Skeletal muscle tissue (tissue), 4 donors: ENCODE data around the gene DPYD. TPM values are rescaled to one million over a fixed set of nuclear protein-coding genes. Genes with fewer than 3 reads are reported as not detected.

Source experiments
- H3K27ac ChIP-seq: one replicate; pipeline ENCODE4 v1.7.0; 2013; ENCODE audit warnings: mild to moderate bottlenecking, low read depth, low read length, inconsistent platforms
- H3K27me3 ChIP-seq, 3 donors: one replicate each; pipeline ENCODE4 v1.7.0; 2013; ENCODE audit warnings: low read length in 3 of 3; ENCODE audit not compliant: control insufficient read depth in 3 of 3, insufficient read depth in 3 of 3
- H3K36me3 ChIP-seq, 3 donors: one replicate each; pipeline ENCODE4 v1.7.0; 2013; ENCODE audit warnings: low read length in 3 of 3; ENCODE audit not compliant: control insufficient read depth in 3 of 3, insufficient read depth in 3 of 3
- H3K4me1 ChIP-seq, 3 donors: one replicate each; pipeline ENCODE4 v1.7.0; 2013; ENCODE audit warnings: low read length in 3 of 3, mild to moderate bottlenecking in 3 of 3; ENCODE audit not compliant: control insufficient read depth in 3 of 3, insufficient read depth in 3 of 3
- H3K4me3 ChIP-seq, 3 donors: one replicate each; pipeline ENCODE4 v1.7.0; 2013; ENCODE audit warnings: low read length in 3 of 3
- H3K9ac ChIP-seq, 3 donors: one replicate each; pipeline ENCODE4 v1.7.0; 2013; ENCODE audit warnings: low read length in 3 of 3, mild to moderate bottlenecking in 3 of 3, moderate library complexity in 2 of 3, low read depth in 1 of 3
- H3K9me3 ChIP-seq, 3 donors: one replicate each; pipeline ENCODE4 v1.7.0; 2013; ENCODE audit warnings: low read length in 3 of 3; ENCODE audit not compliant: control insufficient read depth in 3 of 3
- total RNA-seq: library from RNA; depleted of rRNA; stranded (reverse); fragments of >200 nt; gene quantifications from one replicate; pipeline ENCODE4 v1.2.3, GENCODE V29; 2014
- donor health status: Osteomylitis.

The DPYD gene
- total RNA-seq, 1 donor from 2014 or later: 18.8 TPM

GRCh38 chr1:97207868-97208267 lies 713.0 kb downstream of the DPYD start:
- Histone ChIP-seq H3K9me3 (no peaks in the 10 kb centered on the region), H3K4me1 (no peaks in the 10 kb centered on the region), H3K9ac (no peak overlapping the region), H3K4me3 (no peak overlapping the region), H3K36me3 (no peaks in the 10 kb centered on the region), H3K27me3 (no peaks in the 10 kb centered on the region), H3K27ac (no peak overlapping the region)

- H3K27ac ChIP-seq: no peak overlapping the region
These were observed 716.4 kb downstream of the DPYD start for GRCh38 chr1:97204468-97204867.

GRCh38 chr1:97202481-97203380 lies 718.1 kb downstream of the DPYD start:
- Histone ChIP-seq H3K36me3 (no peaks in the 10 kb centered on the region), H3K27ac (no peak overlapping the region), H3K9me3 (no peaks in the 10 kb centered on the region), H3K4me3 (no peak overlapping the region), H3K9ac (no peak overlapping the region), H3K4me1 (no peaks in the 10 kb centered on the region), H3K27me3 (no peaks in the 10 kb centered on the region)

More at GRCh38 chr1:97204468-97204867, 716.4 kb downstream of the DPYD start:
- Histone ChIP-seq H3K9ac (no peak overlapping the region), H3K36me3 (no peaks in the 10 kb centered on the region), H3K27me3 (no peaks in the 10 kb centered on the region), H3K4me1 (no peaks in the 10 kb centered on the region), H3K4me3 (no peak overlapping the region), H3K9me3 (no peaks in the 10 kb centered on the region)

- H3K36me3 ChIP-seq: no peaks in the 10 kb centered on the region
- no peak overlapping the region for H3K9ac ChIP-seq
- no peaks in the 10 kb centered on the region for H3K27me3 ChIP-seq
- no peak overlapping the region for H3K4me3 ChIP-seq
- H3K27ac ChIP-seq: no peak overlapping the region
- no peaks in the 10 kb centered on the region for H3K4me1 ChIP-seq
- no peaks in the 10 kb centered on the region for H3K9me3 ChIP-seq
These were observed 719.2 kb downstream of the DPYD start for GRCh38 chr1:97201641-97202040.

- no peaks in the 10 kb centered on the region for H3K27me3 ChIP-seq
- H3K9me3 ChIP-seq: no peaks in the 10 kb centered on the region
- no peaks in the 10 kb centered on the region for H3K36me3 ChIP-seq
- no peak overlapping the region for H3K9ac ChIP-seq
- no peaks in the 10 kb centered on the region for H3K4me1 ChIP-seq
- no peak overlapping the region for H3K4me3 ChIP-seq
- no peak overlapping the region for H3K27ac ChIP-seq
These were observed 720.2 kb downstream of the DPYD start for GRCh38 chr1:97200595-97200994.

- Histone ChIP-seq H3K27me3 (no peaks in the 10 kb centered on the region), H3K9me3 (no peaks in the 10 kb centered on the region), H3K9ac (no peak overlapping the region), H3K4me1 (no peaks in the 10 kb centered on the region), H3K36me3 (peaks cover 2 to 5% (median 5%) of the 10 kb centered on the region in 3 donors), H3K4me3 (no peak overlapping the region), H3K27ac (no peak overlapping the region)
These were observed 723.9 kb downstream of the DPYD start for GRCh38 chr1:97196825-97197516.

GRCh38 chr1:97192872-97193572 lies 727.8 kb downstream of the DPYD start:
- Histone ChIP-seq H3K9ac (no peak overlapping the region), H3K4me3 (no peak overlapping the region), H3K9me3 (no peaks in the 10 kb centered on the region), H3K36me3 (peaks cover 2 to 5% (median 5%) of the 10 kb centered on the region in 3 donors), H3K27me3 (no peaks in the 10 kb centered on the region), H3K27ac (no peak overlapping the region), H3K4me1 (no peaks in the 10 kb centered on the region)

GRCh38 chr1:97190326-97190725 lies 730.5 kb downstream of the DPYD start:
- no peak overlapping the region for H3K9ac ChIP-seq
- no peaks in the 10 kb centered on the region for H3K9me3 ChIP-seq
- no peaks in the 10 kb centered on the region for H3K27me3 ChIP-seq
- peaks cover 2 to 5% (median 5%) of the 10 kb centered on the region in 3 donors for H3K36me3 ChIP-seq
- H3K4me3 ChIP-seq: no peak overlapping the region
- H3K27ac ChIP-seq: no peak overlapping the region
- H3K4me1 ChIP-seq: no peaks in the 10 kb centered on the region

GRCh38 chr1:97186381-97186780 lies 734.5 kb downstream of the DPYD start:
- Histone ChIP-seq H3K4me3 (no peak overlapping the region), H3K4me1 (no peaks in the 10 kb centered on the region), H3K9me3 (no peaks in the 10 kb centered on the region), H3K9ac (no peak overlapping the region), H3K27me3 (no peaks in the 10 kb centered on the region), H3K36me3 (no peaks in the 10 kb centered on the region), H3K27ac (no peak overlapping the region)
